Gastrocnemius medialis (tissue), 4 donors: ENCODE results near the gene CCDC127. TPM values are rescaled to one million over a fixed set of nuclear protein-coding genes. Genes with fewer than 3 reads are reported as not detected.

ENCODE experiments used
- ATAC-seq, 2 donors: fragments of 150-250 bp; one replicate each; pipeline ENCODE4 v1.9.1; 2016
- DNase-seq, 2 donors: peaks; one replicate each; pipeline ENCODE4 v3.0.0-alpha.2; 2019
- H3K27ac ChIP-seq, 4 donors: fragments of 200-600 bp; sonication (generic); 1 replicate in 1 of 4; 2 replicates in 3 of 4; pipeline ENCODE4 v1.5.1; 2016 to 2018; ENCODE audit warnings: mild to moderate bottlenecking in 2 of 4, moderate library complexity in 1 of 4
- H3K27me3 ChIP-seq, 3 donors: fragments of 200-600 bp; sonication (generic) in 2 of 3; 1 replicate in 1 of 3; 2 replicates in 2 of 3; pipeline versions ENCODE4 v1.5.1 to v1.6.0; 2016 to 2019; ENCODE audit warnings: mild to moderate bottlenecking in 1 of 3, moderate library complexity in 1 of 3
- H3K36me3 ChIP-seq, 2 donors: fragments of 200-600 bp; sonication (generic) in 1 of 2; one replicate each; pipeline ENCODE4 v1.5.1; 2017 to 2018
- H3K4me1 ChIP-seq, 2 donors: fragments of 200-600 bp; sonication (generic) in 1 of 2; one replicate each; pipeline ENCODE4 v1.5.1; 2016 to 2017; ENCODE audit warnings: mild to moderate bottlenecking in 2 of 2
- H3K4me3 ChIP-seq, 4 donors: fragments of 200-600 bp; sonication (generic) in 3 of 4; 1 replicate in 1 of 4; 2 replicates in 3 of 4; pipeline ENCODE4 v1.5.1; 2016 to 2019; ENCODE audit warnings: mild to moderate bottlenecking in 2 of 4
- H3K9me3 ChIP-seq, 3 donors: fragments of 200-600 bp; sonication (generic) in 2 of 3; 1 replicate in 1 of 3; 2 replicates in 2 of 3; pipeline ENCODE4 v1.5.1; 2016 to 2019
- CTCF ChIP-seq, 5 experiments: fragments of 450-650 bp in 3 of 5; fragments of 200-600 bp in 2 of 5; sonication (generic) in 2 of 5; IDR thresholded peaks in 4 of 5; conservative IDR thresholded peaks in 1 of 5; 1 replicate in 4 of 5; 2 replicates in 1 of 5; pipeline ENCODE4 v1.5.1; 2016 to 2019; ENCODE audit warnings: antibody characterized with exemption in 5 of 5, mild to moderate bottlenecking in 3 of 5, moderate library complexity in 3 of 5
- POLR2A ChIP-seq, 2 donors: fragments of 450-650 bp; IDR thresholded peaks; one replicate each; pipeline ENCODE4 v1.6.1; 2017; ENCODE audit warnings: antibody characterized with exemption in 2 of 2, mild to moderate bottlenecking in 2 of 2, moderate library complexity in 2 of 2
- in situ Hi-C, 4 donors: fragments of 200-750 bp; cut with MboI; loops; one replicate each; pipeline versions ENCODE4 v1.15.0 to v1.8.0; 2017; ENCODE audit warnings: low sequenced_read_pairs in 4 of 4
- intact Hi-C: fragments of 100-400 bp; cut with DNase I; formaldehyde crosslinking; loops from one replicate; pipeline ENCODE4 v1.15.1; 2023; ENCODE audit warnings: low total_unique reads
- total RNA-seq, 4 donors: library from RNA; depleted of rRNA; stranded (reverse); fragments of >200 nt; gene quantifications; one replicate each; pipeline versions ENCODE4 v1.1.0 to v1.2.3, GENCODE V29; 2016

Gene CCDC127
- total RNA-seq, 4 donors from 2014 or later = 5.7 to 11.1 (median 7.8) TPM

- no peaks in the 10 kb centered on the region for H3K4me1 ChIP-seq
- no peak overlapping the region for H3K27ac ChIP-seq
- DNase-seq = no peak
- no peak overlapping the region for H3K4me3 ChIP-seq
- in situ Hi-C loops (no loop called here), intact Hi-C loops (no loop called here)
- no peaks in the 10 kb centered on the region for H3K9me3 ChIP-seq
- H3K27me3 ChIP-seq = peaks cover 0 to 6% (median 4%) of the 10 kb centered on the region in 3 donors
- ATAC-seq = no peak
- TF ChIP-seq POLR2A (IDR thresholded peaks at IDR 0.05) (no peak), CTCF (IDR thresholded peaks at IDR 0.05 in 4 of 5, conservative IDR thresholded peaks at IDR 0.05 in 1 of 5) (no peak)
- no peaks in the 10 kb centered on the region for H3K36me3 ChIP-seq
These were observed 56.8 kb downstream of the CCDC127 start for GRCh38 chr5:160921-161802.

- TF ChIP-seq POLR2A (IDR thresholded peaks at IDR 0.05) = no peak
- no peak for TF ChIP-seq CTCF (IDR thresholded peaks at IDR 0.05 in 4 of 5, conservative IDR thresholded peaks at IDR 0.05 in 1 of 5)
- intact Hi-C loops = no loop called here
- no peaks in the 10 kb centered on the region for H3K4me1 ChIP-seq
- H3K27me3 ChIP-seq = peaks cover 0 to 6% (median 4%) of the 10 kb centered on the region in 3 donors
- H3K36me3 ChIP-seq = no peaks in the 10 kb centered on the region
- H3K4me3 ChIP-seq = no peak overlapping the region
- H3K9me3 ChIP-seq = no peaks in the 10 kb centered on the region
- ATAC-seq (no peak), DNase-seq (no peak)
- H3K27ac ChIP-seq = no peak overlapping the region
- in situ Hi-C loops = no loop called here
These were observed 57.8 kb downstream of the CCDC127 start for GRCh38 chr5:160173-160510.

GRCh38 chr5:159448-160172 is 58.3 kb downstream of the CCDC127 start:
- H3K36me3 ChIP-seq = no peaks in the 10 kb centered on the region
- DNase-seq (no peak), ATAC-seq (no peak)
- no peak overlapping the region for H3K4me3 ChIP-seq
- H3K4me1 ChIP-seq = no peaks in the 10 kb centered on the region
- no peaks in the 10 kb centered on the region for H3K9me3 ChIP-seq
- TF ChIP-seq POLR2A (IDR thresholded peaks at IDR 0.05) = no peak
- no peak for TF ChIP-seq CTCF (IDR thresholded peaks at IDR 0.05 in 4 of 5, conservative IDR thresholded peaks at IDR 0.05 in 1 of 5)
- peaks cover 0 to 10% (median 7%) of the 10 kb centered on the region in 3 donors for H3K27me3 ChIP-seq
- in situ Hi-C loops = no loop called here
- H3K27ac ChIP-seq = no peak overlapping the region
- intact Hi-C loops = no loop called here

- TF ChIP-seq POLR2A (IDR thresholded peaks at IDR 0.05) = no peak
- no peak for TF ChIP-seq CTCF (IDR thresholded peaks at IDR 0.05 in 4 of 5, conservative IDR thresholded peaks at IDR 0.05 in 1 of 5)
- ATAC-seq (no peak), DNase-seq (no peak)
- Histone ChIP-seq H3K27me3 (peaks cover 0 to 10% (median 7%) of the 10 kb centered on the region in 3 donors), H3K4me1 (no peaks in the 10 kb centered on the region), H3K4me3 (no peak overlapping the region), H3K9me3 (no peaks in the 10 kb centered on the region), H3K36me3 (no peaks in the 10 kb centered on the region), H3K27ac (no peak overlapping the region)
- in situ Hi-C loops = no loop called here
- intact Hi-C loops = no loop called here
These were observed 59.0 kb downstream of the CCDC127 start for GRCh38 chr5:158807-159447.
